Epithelial cell of proximal tubule (primary cell): ENCODE data around the gene P2RX7. TPM values are rescaled to one million over a fixed set of nuclear protein-coding genes. Genes with fewer than 3 reads are reported as not detected.

Experiments used
- DNase-seq: peaks from one replicate; pipeline ENCODE4 v3.0.0-alpha.2; 2011; ENCODE audit warnings: low read depth
- H3K4me3 ChIP-seq: 2 replicates; pipeline ENCODE4 v1.5.1; 2011; ENCODE audit warnings: low read depth, mild to moderate bottlenecking, low read length
- total RNA-seq: library from RNA; depleted of rRNA; stranded (reverse); fragments of >200 nt; gene quantifications from 2 replicates; pipeline ENCODE4 v1.2.3, GENCODE V29; 2015
- TF ChIP-seq, protein P1 (sequence below): conservative IDR thresholded peaks from 2 replicates; pipeline ENCODE4 v1.5.1; 2012; ENCODE audit warnings: low read depth, mild to moderate bottlenecking, low read length

Gene P2RX7
- total RNA-seq, 1 donor from 2014 or later, result not detected

DNA sequence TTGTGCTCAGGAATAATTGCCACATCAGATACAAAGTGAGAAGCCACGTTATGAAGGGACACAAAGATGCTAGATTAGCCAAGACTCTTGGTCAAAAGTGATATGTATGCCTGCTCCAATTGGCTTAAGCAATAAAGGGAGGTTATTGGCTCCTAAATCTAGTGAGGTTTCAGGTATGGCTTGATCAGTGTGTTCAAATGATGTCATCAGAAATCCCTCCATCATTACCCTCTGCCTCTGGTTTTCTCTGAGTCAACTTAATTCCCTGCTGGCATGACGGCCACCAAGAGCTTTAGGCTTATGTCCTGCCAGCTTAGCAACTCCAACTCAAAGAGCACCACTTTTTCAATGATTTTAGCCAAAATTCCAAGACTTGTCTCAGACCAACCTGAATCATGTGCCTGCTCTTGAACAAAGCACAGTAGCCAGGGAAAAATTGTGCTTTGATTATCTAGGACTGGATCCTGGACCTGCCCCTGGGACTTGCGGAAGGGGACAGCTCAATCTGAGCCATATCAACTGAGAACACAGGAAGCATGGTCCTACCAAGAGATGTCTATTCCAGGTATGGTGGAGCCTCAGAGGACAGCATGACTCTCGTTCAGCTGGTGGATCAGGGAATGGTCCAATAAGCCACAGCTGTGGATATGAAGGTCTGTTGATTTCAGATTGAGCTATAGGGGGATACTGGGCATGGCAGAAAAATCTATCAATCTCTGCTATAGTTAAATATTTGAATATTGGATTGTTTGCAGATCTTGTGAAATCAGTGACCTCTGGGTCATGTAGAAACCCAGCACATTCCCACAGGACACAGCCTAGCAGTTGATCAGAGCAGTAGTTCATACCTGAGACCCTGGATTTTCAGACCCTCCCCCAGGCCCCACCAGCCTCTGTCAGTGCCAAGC lies 16.1 kb upstream of the P2RX7 start:
- DNase-seq, result no peak
- H3K4me3 ChIP-seq, result no peak overlapping the region
- TF ChIP-seq, protein P1, sequence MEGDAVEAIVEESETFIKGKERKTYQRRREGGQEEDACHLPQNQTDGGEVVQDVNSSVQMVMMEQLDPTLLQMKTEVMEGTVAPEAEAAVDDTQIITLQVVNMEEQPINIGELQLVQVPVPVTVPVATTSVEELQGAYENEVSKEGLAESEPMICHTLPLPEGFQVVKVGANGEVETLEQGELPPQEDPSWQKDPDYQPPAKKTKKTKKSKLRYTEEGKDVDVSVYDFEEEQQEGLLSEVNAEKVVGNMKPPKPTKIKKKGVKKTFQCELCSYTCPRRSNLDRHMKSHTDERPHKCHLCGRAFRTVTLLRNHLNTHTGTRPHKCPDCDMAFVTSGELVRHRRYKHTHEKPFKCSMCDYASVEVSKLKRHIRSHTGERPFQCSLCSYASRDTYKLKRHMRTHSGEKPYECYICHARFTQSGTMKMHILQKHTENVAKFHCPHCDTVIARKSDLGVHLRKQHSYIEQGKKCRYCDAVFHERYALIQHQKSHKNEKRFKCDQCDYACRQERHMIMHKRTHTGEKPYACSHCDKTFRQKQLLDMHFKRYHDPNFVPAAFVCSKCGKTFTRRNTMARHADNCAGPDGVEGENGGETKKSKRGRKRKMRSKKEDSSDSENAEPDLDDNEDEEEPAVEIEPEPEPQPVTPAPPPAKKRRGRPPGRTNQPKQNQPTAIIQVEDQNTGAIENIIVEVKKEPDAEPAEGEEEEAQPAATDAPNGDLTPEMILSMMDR, result no peak

- DNase-seq, result no peak
- TF ChIP-seq, protein P1, result no peak
- no peak overlapping the region for H3K4me3 ChIP-seq
These were observed 15.4 kb upstream of the P2RX7 start for GRCh38 chr12:121117226-121117777.

DNA sequence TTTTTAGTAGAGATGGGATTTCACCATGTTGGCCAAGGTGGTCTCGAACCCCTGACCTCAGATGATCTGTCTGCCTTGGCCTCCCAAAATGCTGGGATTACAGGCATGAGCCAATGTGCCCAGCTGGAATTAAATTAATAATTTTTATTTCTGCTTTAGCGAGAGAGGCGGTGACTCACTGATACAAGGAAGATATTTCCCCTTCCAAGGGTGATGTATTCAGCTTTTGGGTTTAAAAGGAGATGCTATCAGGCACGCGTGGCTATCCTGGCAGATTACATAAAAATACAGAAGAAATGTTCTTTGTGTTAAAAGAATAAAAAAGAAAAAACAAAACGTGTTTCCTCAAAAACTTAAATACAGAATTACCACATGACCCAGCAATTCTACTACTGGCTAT lies 12.4 kb upstream of the P2RX7 start:
- no peak overlapping the region for H3K4me3 ChIP-seq
- TF ChIP-seq, protein P1, result no peak
- no peak for DNase-seq

- no peak for DNase-seq
- TF ChIP-seq, protein P1, result no peak
- no peak overlapping the region for H3K4me3 ChIP-seq
These were observed 11.5 kb upstream of the P2RX7 start for GRCh38 chr12:121120989-121121755.

GRCh38 chr12:121121805-121122204 lies 10.9 kb upstream of the P2RX7 start:
- H3K4me3 ChIP-seq, result no peak overlapping the region
- TF ChIP-seq, protein P1, result no peak
- DNase-seq, result no peak

- no peak overlapping the region for H3K4me3 ChIP-seq
- no peak for DNase-seq
- TF ChIP-seq, protein P1, result no peak
These were observed 9.2 kb upstream of the P2RX7 start for GRCh38 chr12:121123488-121123887.
